Breast epithelium (tissue), 4 donors: Measurements from ENCODE around the gene TMEM232. TPM values are rescaled to one million over a fixed set of nuclear protein-coding genes. Genes with fewer than 3 reads are reported as not detected.
A peak's percentile ranks its signal among the peaks of the same experiment; 100 is the strongest.

Experiments
- DNase-seq, 2 donors: peaks; one replicate each; pipeline ENCODE4 v3.0.0-alpha.2; 2019; ENCODE audit warnings: low spot score in 2 of 2
- H3K27ac ChIP-seq, 2 donors: fragments of 200-600 bp; sonication (generic) in 1 of 2; one replicate each; pipeline ENCODE4 v1.5.1; 2016 to 2019; ENCODE audit warnings: mild to moderate bottlenecking in 1 of 2
- H3K27me3 ChIP-seq, 2 donors: fragments of 200-600 bp; sonication (generic) in 1 of 2; one replicate each; pipeline versions ENCODE4 v1.5.1 to v1.6.0; 2017 to 2019; ENCODE audit warnings: control low read depth in 1 of 2, mild to moderate bottlenecking in 1 of 2
- H3K36me3 ChIP-seq: fragments of 200-600 bp; one replicate; pipeline ENCODE4 v1.5.1; 2019
- H3K4me1 ChIP-seq, 2 donors: fragments of 200-600 bp; sonication (generic); one replicate each; pipeline ENCODE4 v1.5.1; 2016 to 2019; ENCODE audit warnings: control low read depth in 1 of 2
- H3K4me3 ChIP-seq, 3 donors: fragments of 200-600 bp; sonication (generic); 1 replicate in 2 of 3; 2 replicates in 1 of 3; pipeline ENCODE4 v1.5.1; 2016 to 2019; ENCODE audit warnings: mild to moderate bottlenecking in 3 of 3, moderate library complexity in 2 of 3
- H3K9me3 ChIP-seq, 2 donors: fragments of 200-600 bp; sonication (generic) in 1 of 2; one replicate each; pipeline ENCODE4 v1.5.1; 2016 to 2019; ENCODE audit warnings: control low read depth in 1 of 2
- POLR2A ChIP-seq: fragments of 450-650 bp; IDR thresholded peaks from one replicate; pipeline ENCODE4 v1.6.1; 2016; ENCODE audit warnings: antibody characterized with exemption, mild to moderate bottlenecking, moderate library complexity
- POLR2AphosphoS5 ChIP-seq, 3 donors: sonication (generic); formaldehyde crosslinking; IDR thresholded peaks; one replicate each; pipeline ENCODE4 v1.6.1; 2017; ENCODE audit warnings: antibody characterized with exemption in 3 of 3
- intact Hi-C: fragments of 100-400 bp; cut with DNase I; formaldehyde crosslinking; loops from one replicate; pipeline ENCODE4 v1.15.1; 2023; ENCODE audit warnings: low total_unique reads
- total RNA-seq, 3 donors: library from RNA; depleted of rRNA; stranded (reverse); fragments of >200 nt; gene quantifications; one replicate each; pipeline ENCODE4 v1.1.0, GENCODE V29; 2016
- TF ChIP-seq, protein P1 (sequence below), 3 donors: fragments of 450-650 bp; IDR thresholded peaks; one replicate each; pipeline ENCODE4 v1.5.1; 2016 to 2017; ENCODE audit warnings: antibody characterized with exemption in 3 of 3, mild to moderate bottlenecking in 3 of 3, moderate library complexity in 3 of 3

The TMEM232 gene
- 1 to 10 TPM; 2.0 to 6.4 (median 4.6) TPM for total RNA-seq

- Histone ChIP-seq H3K9me3 (no peaks in the 10 kb centered on the region), H3K4me1 (no peaks in the 10 kb centered on the region), H3K4me3 (peak within 1 kb of the TSS; percentile 13 to 54 (median 34)), H3K27ac (no peak within 1 kb of the TSS), H3K27me3 (no peaks in the 10 kb centered on the region), H3K36me3 (no peaks in the 10 kb centered on the region)
- intact Hi-C loops, result no loop called here
- DNase-seq, result peak; percentile 55 to 56
- no peak for TF ChIP-seq POLR2AphosphoS5 (IDR thresholded peaks at IDR 0.05)
- TF ChIP-seq, protein P1, sequence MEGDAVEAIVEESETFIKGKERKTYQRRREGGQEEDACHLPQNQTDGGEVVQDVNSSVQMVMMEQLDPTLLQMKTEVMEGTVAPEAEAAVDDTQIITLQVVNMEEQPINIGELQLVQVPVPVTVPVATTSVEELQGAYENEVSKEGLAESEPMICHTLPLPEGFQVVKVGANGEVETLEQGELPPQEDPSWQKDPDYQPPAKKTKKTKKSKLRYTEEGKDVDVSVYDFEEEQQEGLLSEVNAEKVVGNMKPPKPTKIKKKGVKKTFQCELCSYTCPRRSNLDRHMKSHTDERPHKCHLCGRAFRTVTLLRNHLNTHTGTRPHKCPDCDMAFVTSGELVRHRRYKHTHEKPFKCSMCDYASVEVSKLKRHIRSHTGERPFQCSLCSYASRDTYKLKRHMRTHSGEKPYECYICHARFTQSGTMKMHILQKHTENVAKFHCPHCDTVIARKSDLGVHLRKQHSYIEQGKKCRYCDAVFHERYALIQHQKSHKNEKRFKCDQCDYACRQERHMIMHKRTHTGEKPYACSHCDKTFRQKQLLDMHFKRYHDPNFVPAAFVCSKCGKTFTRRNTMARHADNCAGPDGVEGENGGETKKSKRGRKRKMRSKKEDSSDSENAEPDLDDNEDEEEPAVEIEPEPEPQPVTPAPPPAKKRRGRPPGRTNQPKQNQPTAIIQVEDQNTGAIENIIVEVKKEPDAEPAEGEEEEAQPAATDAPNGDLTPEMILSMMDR (IDR thresholded peaks at IDR 0.05), result peak in 1 of 3 donors; percentile 11
- no peak for TF ChIP-seq POLR2A
Measured at GRCh38 chr5:110726249-110727024, at the start of gene TMEM232. TSS of gene TMEM232 (minus strand) at chr5:110726671. CDS start at chr5:110667352, 59,319 bp downstream.

GRCh38 chr5:110770286-110770685 is 43.8 kb upstream of the TMEM232 start:
- Histone ChIP-seq H3K27ac (no peak overlapping the region), H3K4me1 (no peaks in the 10 kb centered on the region), H3K36me3 (no peaks in the 10 kb centered on the region), H3K27me3 (no peaks in the 10 kb centered on the region), H3K4me3 (no peak overlapping the region), H3K9me3 (no peaks in the 10 kb centered on the region)
- TF ChIP-seq, protein P1 (IDR thresholded peaks at IDR 0.05), result no peak
- TF ChIP-seq POLR2A (no peak), POLR2AphosphoS5 (IDR thresholded peaks at IDR 0.05) (no peak)
- DNase-seq, result no peak
- intact Hi-C loops, result no loop called here

- no peaks in the 10 kb centered on the region for H3K36me3 ChIP-seq
- no peaks in the 10 kb centered on the region for H3K4me1 ChIP-seq
- intact Hi-C loops, result no loop called here
- H3K27ac ChIP-seq, result peak overlapping the region in 1 of 2 donors; percentile 26
- H3K9me3 ChIP-seq, result no peaks in the 10 kb centered on the region
- no peaks in the 10 kb centered on the region for H3K27me3 ChIP-seq
- no peak for DNase-seq
- TF ChIP-seq POLR2AphosphoS5 (IDR thresholded peaks at IDR 0.05) (no peak), POLR2A (no peak)
- TF ChIP-seq, protein P1 (IDR thresholded peaks at IDR 0.05), result no peak
- H3K4me3 ChIP-seq, result no peak overlapping the region
Measured at GRCh38 chr5:110769000-110769681, 42.7 kb upstream of the TMEM232 start.

- H3K4me3 ChIP-seq, result no peak overlapping the region
- TF ChIP-seq, protein P1 (IDR thresholded peaks at IDR 0.05), result no peak
- TF ChIP-seq POLR2AphosphoS5 (IDR thresholded peaks at IDR 0.05), result no peak
- no peak for TF ChIP-seq POLR2A
- H3K27ac ChIP-seq, result no peak overlapping the region
- DNase-seq, result no peak
- no peaks in the 10 kb centered on the region for H3K27me3 ChIP-seq
- H3K36me3 ChIP-seq, result no peaks in the 10 kb centered on the region
- H3K4me1 ChIP-seq, result no peaks in the 10 kb centered on the region
- no peaks in the 10 kb centered on the region for H3K9me3 ChIP-seq
- intact Hi-C loops, result no loop called here
Measured at GRCh38 chr5:110768138-110768860, 41.8 kb upstream of the TMEM232 start.
